AG09309 (cell line): Measurements from ENCODE around the gene NMUR1.
"Not testable (repeated sequence)": the region's sequence is repeated elsewhere in the genome, so short reads cannot be mapped to it uniquely, and the experiment has no call there.

Experiments used
- DNase-seq: peaks from one replicate; pipeline ENCODE4 v3.0.0-alpha.2; 2010; ENCODE audit warnings: low read depth
- H3K4me3 ChIP-seq: 2 replicates; pipeline ENCODE4 v1.5.1; 2011; ENCODE audit warnings: mild to moderate bottlenecking, low read depth, low read length, moderate library complexity; ENCODE audit not compliant: control insufficient read depth
- CTCF ChIP-seq: IDR thresholded peaks from 2 replicates; pipeline ENCODE4 v1.5.1; 2011; ENCODE audit warnings: mild to moderate bottlenecking, low read depth, low read length, inconsistent platforms; ENCODE audit not compliant: insufficient read depth, control insufficient read depth; ENCODE audit errors: missing control alignments

The NMUR1 gene

GRCh38 chr2:231563378-231563961 lies 33.2 kb upstream of the NMUR1 start:
- DNase-seq: peak; percentile 18
- no peak overlapping the region for H3K4me3 ChIP-seq
- peak; percentile 84 for TF ChIP-seq CTCF

DNA sequence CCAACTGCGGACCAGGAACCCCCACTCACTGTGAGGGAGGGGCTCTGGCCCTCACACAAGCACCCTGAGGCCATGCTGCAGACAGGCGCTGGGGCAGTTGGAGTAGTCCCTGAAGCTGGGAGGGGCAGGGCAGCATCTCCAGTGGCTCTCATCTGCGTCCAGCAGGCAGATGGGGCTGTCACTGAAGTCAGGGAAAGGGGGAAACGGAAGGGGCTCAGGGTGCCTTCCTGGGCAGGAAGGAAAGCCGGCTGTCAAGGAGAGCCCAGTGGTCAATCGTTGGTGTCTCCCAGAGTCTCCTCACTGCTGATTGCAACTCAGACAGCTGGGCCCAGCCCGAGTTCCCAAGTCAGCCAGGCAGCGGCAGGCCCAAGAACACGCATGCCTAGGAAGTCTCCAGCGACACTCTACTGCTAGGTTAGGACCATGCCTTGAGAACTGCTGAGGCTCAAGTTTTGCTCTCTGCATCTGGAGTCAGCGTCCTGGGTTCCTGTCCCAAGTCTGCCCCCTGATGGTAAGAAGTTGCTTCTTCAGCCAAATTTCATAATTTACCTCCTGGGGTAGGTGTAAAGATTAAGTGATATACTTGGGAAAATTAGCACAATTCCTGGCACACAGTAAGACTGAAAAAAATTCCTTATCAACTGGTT lies 27.4 kb upstream of the NMUR1 start:
- TF ChIP-seq CTCF: peak; percentile 79
- no peak overlapping the region for H3K4me3 ChIP-seq
- peak; percentile 45 for DNase-seq

GRCh38 chr2:231556981-231557380 lies 26.7 kb upstream of the NMUR1 start:
- no peak for TF ChIP-seq CTCF
- H3K4me3 ChIP-seq: no peak overlapping the region
- DNase-seq: no peak

- DNase-seq, H3K4me3 ChIP-seq: not testable (repeated sequence)
These were observed 26.3 kb upstream of the NMUR1 start for GRCh38 chr2:231556496-231556895.

DNA sequence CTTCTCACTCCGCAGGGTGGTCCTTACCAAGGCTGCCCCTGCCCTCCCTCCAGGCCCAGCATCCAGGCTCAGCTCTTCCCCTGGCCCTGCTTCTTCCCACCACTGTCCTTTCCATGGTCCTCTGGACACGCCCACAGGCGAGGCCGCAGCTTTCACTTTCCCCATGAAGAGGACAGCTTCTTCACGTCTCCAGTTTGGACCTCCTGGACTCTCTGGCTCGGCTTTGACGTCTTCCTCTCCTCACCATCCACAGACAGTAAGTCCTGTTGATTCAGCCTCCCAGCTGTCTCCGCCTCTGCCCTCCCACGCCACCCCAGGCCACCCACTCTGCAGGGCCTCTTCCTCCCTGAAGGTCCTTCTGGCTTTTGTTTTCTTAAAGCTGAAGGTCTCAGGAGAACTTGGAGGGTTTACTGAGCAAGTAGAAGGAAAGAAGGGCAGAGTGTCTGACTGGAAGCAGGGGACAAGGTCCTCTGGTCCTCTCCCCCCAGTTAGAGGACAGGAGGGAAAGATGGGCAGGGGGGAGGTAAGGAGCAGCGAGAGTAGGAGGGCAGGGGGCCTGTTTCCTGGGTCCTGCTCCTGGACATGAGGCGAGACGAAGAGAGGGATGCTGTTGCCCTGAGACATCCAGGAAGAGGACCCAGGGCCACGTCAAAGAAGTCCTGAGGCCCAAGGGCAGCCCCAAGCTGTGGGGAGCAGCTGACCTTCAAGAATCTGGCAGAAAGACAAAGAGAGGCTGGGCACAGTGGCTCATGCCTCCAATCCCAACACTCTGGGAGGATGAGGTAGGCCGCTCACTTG lies 24.7 kb upstream of the NMUR1 start:
- peak overlapping the region; percentile 6 for H3K4me3 ChIP-seq
- peak; percentile 7 for DNase-seq
- no peak for TF ChIP-seq CTCF

GRCh38 chr2:231554327-231554726 lies 24.1 kb upstream of the NMUR1 start:
- DNase-seq: no peak
- H3K4me3 ChIP-seq: no peak overlapping the region
- TF ChIP-seq CTCF: no peak

GRCh38 chr2:231552752-231553151 lies 22.5 kb upstream of the NMUR1 start:
- no peak for DNase-seq
- no peak overlapping the region for H3K4me3 ChIP-seq
- TF ChIP-seq CTCF: no peak
